Activated naive CD4-positive, alpha-beta T cell treated with anti-CD3 and anti-CD28 coated beads, Interleukin-2, amount 50 U/mL, for 24 hours (primary cell): ENCODE data around the gene ANXA10.
"Not testable (repeated sequence)": the region's sequence is repeated elsewhere in the genome, so short reads cannot be mapped to it uniquely, and the experiment has no call there.

Experiments used
- H3K27ac Mint-ChIP-seq: one replicate; pipeline ENCODE4 v1.8.0; 2021; ENCODE audit warnings: mild to moderate bottlenecking, mixed read lengths
- H3K27me3 Mint-ChIP-seq: one replicate; pipeline ENCODE4 v1.8.0; 2021; ENCODE audit warnings: mixed read lengths
- H3K36me3 Mint-ChIP-seq: one replicate; pipeline ENCODE4 v1.8.0; 2021; ENCODE audit warnings: mixed read lengths
- H3K4me1 Mint-ChIP-seq: one replicate; pipeline ENCODE4 v1.8.0; 2021; ENCODE audit warnings: mixed read lengths
- H3K4me3 Mint-ChIP-seq: one replicate; pipeline ENCODE4 v1.8.0; 2021; ENCODE audit warnings: mild to moderate bottlenecking, mixed read lengths
- H3K9me3 Mint-ChIP-seq: one replicate; pipeline ENCODE4 v1.8.0; 2021; ENCODE audit warnings: mixed read lengths

ANXA10 gene

DNA sequence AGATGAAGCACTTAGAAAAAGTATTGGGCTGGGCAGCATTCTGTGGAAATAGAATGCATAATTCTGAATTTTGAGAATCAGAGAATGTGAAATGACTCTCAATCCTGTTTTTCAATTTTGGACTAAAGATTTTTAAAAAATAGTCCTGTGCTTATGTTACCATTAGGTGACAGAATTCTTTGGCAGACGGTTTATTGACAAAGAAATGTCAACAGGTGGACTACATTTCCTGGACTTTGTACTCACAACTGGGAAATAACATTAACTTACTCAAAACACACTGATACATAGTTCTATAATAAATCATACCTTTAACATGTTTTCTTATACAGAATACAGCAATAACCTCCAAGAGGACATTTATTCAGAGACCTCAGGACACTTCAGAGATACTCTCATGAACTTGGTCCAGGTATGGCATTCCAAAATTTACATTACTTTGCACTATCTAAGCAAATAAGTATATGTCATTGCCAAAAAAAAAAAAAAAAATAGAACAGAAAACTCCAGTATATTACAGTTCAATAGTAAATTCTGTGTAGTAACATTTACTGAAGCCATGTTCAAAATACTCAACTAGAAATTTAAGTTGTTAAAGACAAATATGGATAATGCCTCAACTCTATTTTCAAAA lies 72.7 kb downstream of the ANXA10 start:
- H3K36me3 Mint-ChIP-seq = peaks cover 1% of the 10 kb centered on the region
- H3K4me3 Mint-ChIP-seq = no peak overlapping the region
- H3K9me3 Mint-ChIP-seq = peaks cover 3% of the 10 kb centered on the region
- peaks cover 3% of the 10 kb centered on the region for H3K27me3 Mint-ChIP-seq
- H3K4me1 Mint-ChIP-seq = no peaks in the 10 kb centered on the region
- H3K27ac Mint-ChIP-seq = no peak overlapping the region

DNA sequence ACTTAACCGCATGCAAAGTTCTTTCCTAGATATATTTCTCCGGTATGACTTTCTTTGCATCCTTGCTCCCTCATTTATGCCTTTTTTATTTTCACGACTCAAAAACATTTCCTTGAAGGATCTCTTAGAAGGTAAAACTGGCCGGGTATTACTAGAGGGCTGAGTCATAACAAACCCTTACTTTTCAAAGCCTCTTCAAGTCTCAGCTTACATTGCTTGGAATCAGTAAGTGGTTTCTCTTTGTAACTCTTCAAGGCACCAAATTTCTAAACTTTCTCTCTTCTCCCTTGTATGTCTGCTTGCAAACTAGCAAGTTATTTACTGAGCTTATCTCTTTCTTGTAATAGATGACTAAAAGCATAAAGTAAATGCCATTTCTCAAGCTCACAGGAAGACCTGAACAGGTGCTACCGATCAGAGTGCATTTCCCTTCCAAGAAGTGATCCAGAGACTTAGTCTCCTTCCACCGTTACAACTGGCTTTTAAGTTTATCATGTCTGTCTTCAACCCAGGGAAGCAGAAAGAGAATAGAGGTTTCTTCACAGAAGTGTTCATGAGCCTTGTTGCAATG lies 75.5 kb downstream of the ANXA10 start:
- Mint-ChIP-seq H3K27me3 (no peaks in the 10 kb centered on the region), H3K4me3 (no peak overlapping the region), H3K4me1 (no peaks in the 10 kb centered on the region), H3K27ac (no peak overlapping the region), H3K36me3 (no peaks in the 10 kb centered on the region), H3K9me3 (no peaks in the 10 kb centered on the region)

DNA sequence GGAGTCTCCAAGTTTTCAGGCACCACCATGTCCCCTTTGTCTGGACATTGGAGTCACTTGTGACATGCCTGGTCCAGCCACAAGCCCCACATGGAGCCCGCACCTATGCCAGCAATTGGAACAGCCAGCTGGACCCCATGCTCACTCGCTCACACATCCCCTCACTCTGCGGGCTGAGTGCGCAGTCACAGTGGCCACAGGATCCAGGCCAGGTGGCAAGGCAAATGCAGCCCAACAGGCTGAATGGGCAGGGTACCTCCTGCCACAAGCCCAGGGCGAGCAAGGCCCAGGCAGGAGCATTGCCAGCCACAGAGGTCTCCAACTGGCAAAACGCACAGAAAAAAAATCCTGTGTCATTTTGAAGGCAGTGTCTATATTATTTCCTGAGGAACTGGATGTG lies 82.0 kb downstream of the ANXA10 start:
- no peaks in the 10 kb centered on the region for H3K9me3 Mint-ChIP-seq
- no peaks in the 10 kb centered on the region for H3K36me3 Mint-ChIP-seq
- no peak overlapping the region for H3K4me3 Mint-ChIP-seq
- no peaks in the 10 kb centered on the region for H3K4me1 Mint-ChIP-seq
- H3K27ac Mint-ChIP-seq = no peak overlapping the region
- H3K27me3 Mint-ChIP-seq = no peaks in the 10 kb centered on the region

DNA sequence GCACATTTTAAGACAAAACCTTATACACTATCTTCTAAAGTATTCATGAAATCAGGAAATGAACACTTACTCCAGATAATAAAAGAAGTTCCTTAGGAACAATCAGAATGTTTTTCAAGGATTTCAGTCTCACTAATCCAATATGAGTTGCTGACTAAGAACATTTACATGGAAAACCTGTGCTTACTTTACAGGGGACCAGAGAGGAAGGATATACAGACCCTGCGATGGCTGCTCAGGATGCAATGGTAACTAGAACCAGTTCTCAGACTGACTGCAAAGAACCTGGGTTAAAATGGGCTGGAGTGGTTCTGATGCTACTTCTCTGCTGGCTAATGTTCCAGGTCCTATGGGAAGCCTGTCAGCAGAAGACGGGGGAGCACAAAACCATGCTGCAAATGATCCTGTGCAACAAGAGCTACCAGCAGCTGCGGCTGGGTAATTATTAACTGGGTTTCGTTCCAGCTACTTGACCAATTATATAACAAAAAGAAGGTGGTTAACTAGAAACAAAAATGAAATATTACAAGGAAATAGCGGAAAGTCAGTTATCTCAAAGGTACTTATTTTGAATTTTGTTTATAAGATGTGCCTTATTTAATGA lies 85.3 kb downstream of the ANXA10 start:
- Mint-ChIP-seq H3K4me3 (no peak overlapping the region), H3K4me1 (no peaks in the 10 kb centered on the region), H3K27ac (no peak overlapping the region), H3K9me3 (no peaks in the 10 kb centered on the region), H3K36me3 (no peaks in the 10 kb centered on the region), H3K27me3 (no peaks in the 10 kb centered on the region)

- no peak overlapping the region for H3K4me3 Mint-ChIP-seq
- H3K27ac Mint-ChIP-seq = no peak overlapping the region
- H3K27me3 Mint-ChIP-seq = no peaks in the 10 kb centered on the region
- no peaks in the 10 kb centered on the region for H3K9me3 Mint-ChIP-seq
- no peaks in the 10 kb centered on the region for H3K36me3 Mint-ChIP-seq
- no peaks in the 10 kb centered on the region for H3K4me1 Mint-ChIP-seq
These were observed 91.6 kb downstream of the ANXA10 start for GRCh38 chr4:168183717-168184571.

GRCh38 chr4:168188754-168189153 lies 96.4 kb downstream of the ANXA10 start:
- H3K27me3 Mint-ChIP-seq = no peaks in the 10 kb centered on the region
- no peaks in the 10 kb centered on the region for H3K4me1 Mint-ChIP-seq
- peaks cover 6% of the 10 kb centered on the region for H3K36me3 Mint-ChIP-seq
- H3K4me3 Mint-ChIP-seq = no peak overlapping the region
- H3K27ac Mint-ChIP-seq = no peak overlapping the region
- H3K9me3 Mint-ChIP-seq = no peaks in the 10 kb centered on the region

DNA sequence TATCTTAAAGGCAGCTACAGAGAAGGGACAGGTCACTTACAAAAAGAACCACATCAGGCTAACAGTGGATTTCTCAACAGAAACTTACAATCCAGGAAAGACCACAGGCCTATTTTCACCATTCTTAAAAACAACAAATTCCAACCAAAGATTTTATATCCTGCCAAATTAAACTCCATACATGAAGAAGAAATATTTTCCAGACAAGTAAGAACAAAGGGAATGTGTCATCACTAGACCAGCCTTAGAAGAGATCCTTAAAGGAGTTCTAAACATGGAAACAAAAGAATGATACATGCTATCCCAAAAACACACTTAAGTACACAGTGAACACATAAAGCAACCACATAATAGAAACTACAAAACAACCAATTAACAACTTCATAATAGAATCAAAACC lies 105.6 kb downstream of the ANXA10 start:
- Mint-ChIP-seq H3K4me1 (no peaks in the 10 kb centered on the region), H3K4me3 (no peak overlapping the region), H3K36me3 (peaks cover 7% of the 10 kb centered on the region), H3K9me3 (peaks cover 9% of the 10 kb centered on the region), H3K27ac (no peak overlapping the region), H3K27me3 (no peaks in the 10 kb centered on the region)

DNA sequence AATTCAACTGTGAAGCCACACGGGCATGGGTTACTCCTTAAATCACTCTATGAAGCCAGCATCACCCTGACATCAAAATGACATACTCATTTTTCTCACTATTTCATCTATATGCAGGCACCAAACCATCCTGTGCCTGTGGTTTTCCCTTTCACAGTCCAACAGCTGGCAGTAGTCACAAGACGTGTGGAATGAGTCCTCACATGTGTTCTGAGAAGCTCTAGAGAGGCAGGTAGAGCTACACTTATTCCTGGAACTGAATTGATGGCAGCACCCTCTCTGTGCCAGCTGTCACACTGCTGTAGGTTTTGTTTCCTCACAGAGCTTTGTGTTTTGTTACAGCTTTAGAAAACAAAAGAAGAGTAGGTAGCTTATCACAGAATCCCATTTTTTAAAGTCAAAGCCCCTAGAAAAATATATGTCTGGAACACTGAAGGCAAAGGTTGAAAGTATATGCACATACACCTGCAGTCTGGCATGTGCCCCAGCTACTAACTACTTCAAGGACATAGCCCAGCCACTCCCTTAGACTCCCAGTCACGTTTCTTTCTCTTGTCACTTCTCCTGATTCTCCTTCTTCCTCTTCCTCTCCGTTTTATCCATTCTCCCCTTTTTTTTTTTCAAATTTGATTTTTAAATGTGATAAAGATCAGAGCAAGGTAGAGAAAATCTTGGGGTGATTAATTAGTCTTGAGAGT lies 107.1 kb downstream of the ANXA10 start:
- Mint-ChIP-seq H3K27ac (no peak overlapping the region), H3K4me1 (no peaks in the 10 kb centered on the region), H3K9me3 (peaks cover 15% of the 10 kb centered on the region)

DNA sequence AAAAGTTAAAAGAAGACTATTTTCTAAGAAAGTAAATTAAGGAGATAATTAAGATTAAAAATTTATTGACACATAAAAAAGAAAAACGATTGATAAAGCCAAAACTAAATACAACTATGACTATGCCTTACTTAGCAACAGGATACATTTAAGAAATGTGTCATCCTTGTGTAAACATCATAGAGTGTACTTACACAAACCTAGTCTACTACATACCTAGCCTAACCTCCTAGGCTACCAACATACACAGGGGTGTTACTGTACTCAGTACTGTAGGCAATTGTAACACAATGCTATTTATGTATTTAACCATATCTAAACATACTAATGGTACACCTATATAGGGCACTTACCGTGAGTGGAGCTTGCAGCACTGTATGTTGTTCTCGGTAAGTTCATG lies 108.3 kb downstream of the ANXA10 start:
- H3K9me3 Mint-ChIP-seq = peaks cover 23% of the 10 kb centered on the region
- H3K4me1 Mint-ChIP-seq = no peaks in the 10 kb centered on the region
- H3K4me3 Mint-ChIP-seq = no peak overlapping the region
- H3K27me3 Mint-ChIP-seq = no peaks in the 10 kb centered on the region
- peaks cover 12% of the 10 kb centered on the region for H3K36me3 Mint-ChIP-seq
- H3K27ac Mint-ChIP-seq = no peak overlapping the region

More for the DNA sequence above, 107.1 kb downstream of the ANXA10 start:
- H3K36me3 Mint-ChIP-seq = peaks cover 9% of the 10 kb centered on the region
- no peak overlapping the region for H3K4me3 Mint-ChIP-seq
- H3K27me3 Mint-ChIP-seq = no peaks in the 10 kb centered on the region

DNA sequence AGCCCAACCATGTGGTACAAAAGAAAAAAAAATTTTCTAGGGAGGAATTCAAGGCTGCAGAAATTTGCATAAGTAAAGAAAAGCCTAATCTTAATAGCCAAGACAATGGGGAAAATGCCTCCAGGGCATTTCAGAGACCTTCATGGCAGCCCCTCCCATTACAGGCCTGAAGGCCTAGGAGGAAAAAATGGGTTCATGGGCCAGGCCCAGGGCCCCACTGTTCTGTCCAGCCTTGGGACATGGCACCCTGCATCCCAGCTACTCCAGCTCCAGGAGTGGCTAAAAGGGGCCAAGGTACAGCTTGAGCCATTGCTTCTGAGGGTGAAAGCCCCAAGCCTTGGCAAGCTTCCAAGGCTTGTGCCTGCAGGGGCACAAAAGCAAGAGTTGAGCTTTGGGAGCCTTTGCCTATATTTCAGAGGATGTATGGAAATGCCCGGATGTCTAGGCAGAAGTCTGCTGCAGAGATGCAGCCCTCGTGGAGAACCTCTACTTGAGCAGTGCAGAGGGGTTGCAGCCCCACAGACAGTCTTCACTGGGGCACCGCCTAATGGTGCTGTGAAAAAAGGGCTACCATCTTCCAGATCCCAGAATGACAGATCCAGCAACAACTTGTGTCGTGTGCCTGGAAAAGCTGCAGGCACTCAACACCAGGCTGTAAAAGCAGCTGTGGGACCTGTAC lies 111.0 kb downstream of the ANXA10 start:
- H3K27me3 Mint-ChIP-seq = no peaks in the 10 kb centered on the region

GRCh38 chr4:168208957-168209614 lies 116.7 kb downstream of the ANXA10 start:
- no peak overlapping the region for H3K27ac Mint-ChIP-seq
- peaks cover 17% of the 10 kb centered on the region for H3K36me3 Mint-ChIP-seq

More for the DNA sequence above, 111.0 kb downstream of the ANXA10 start:
- Mint-ChIP-seq H3K27ac (no peak overlapping the region), H3K36me3 (peaks cover 18% of the 10 kb centered on the region), H3K4me3 (no peak overlapping the region), H3K9me3 (peaks cover 28% of the 10 kb centered on the region), H3K4me1 (no peaks in the 10 kb centered on the region)

GRCh38 chr4:168212656-168213055 lies 120.3 kb downstream of the ANXA10 start:
- H3K27ac Mint-ChIP-seq = no peak overlapping the region
- peaks cover 38% of the 10 kb centered on the region for H3K36me3 Mint-ChIP-seq
- no peaks in the 10 kb centered on the region for H3K4me1 Mint-ChIP-seq
- peaks cover 10% of the 10 kb centered on the region for H3K9me3 Mint-ChIP-seq
- H3K4me3 Mint-ChIP-seq = no peak overlapping the region
- no peaks in the 10 kb centered on the region for H3K27me3 Mint-ChIP-seq

More at GRCh38 chr4:168208957-168209614, 116.7 kb downstream of the ANXA10 start:
- peaks cover 16% of the 10 kb centered on the region for H3K9me3 Mint-ChIP-seq
- H3K27me3 Mint-ChIP-seq = no peaks in the 10 kb centered on the region
- no peaks in the 10 kb centered on the region for H3K4me1 Mint-ChIP-seq
- H3K4me3 Mint-ChIP-seq = no peak overlapping the region

DNA sequence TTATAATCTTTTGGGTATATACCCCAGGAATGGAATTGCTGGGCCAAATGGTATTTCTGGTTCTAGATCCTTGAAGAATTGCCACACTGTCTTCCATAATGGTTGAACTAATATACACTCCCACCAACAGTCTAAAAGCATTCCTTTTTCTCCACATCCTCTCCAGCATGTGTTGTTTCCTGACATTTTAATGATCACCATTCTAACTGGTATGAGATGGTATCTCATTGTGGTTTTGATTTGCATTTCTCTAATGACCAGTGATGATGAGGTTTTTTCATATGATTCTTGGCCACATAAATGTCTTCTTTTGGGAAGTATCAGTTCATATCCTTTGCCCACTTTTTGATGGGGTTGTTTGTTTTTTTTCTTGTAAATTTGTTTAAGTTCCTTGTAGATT lies 121.2 kb downstream of the ANXA10 start:
- not testable (repeated sequence) for H3K4me1 Mint-ChIP-seq, H3K27me3 Mint-ChIP-seq, H3K27ac Mint-ChIP-seq, H3K4me3 Mint-ChIP-seq
- peaks cover 14% of the 10 kb centered on the region for H3K9me3 Mint-ChIP-seq
- H3K36me3 Mint-ChIP-seq = peaks cover 45% of the 10 kb centered on the region

- peaks cover 14% of the 10 kb centered on the region for H3K9me3 Mint-ChIP-seq
- no peaks in the 10 kb centered on the region for H3K27me3 Mint-ChIP-seq
- no peak overlapping the region for H3K27ac Mint-ChIP-seq
- H3K36me3 Mint-ChIP-seq = peaks cover 66% of the 10 kb centered on the region
- no peak overlapping the region for H3K4me3 Mint-ChIP-seq
- peaks cover 9% of the 10 kb centered on the region for H3K4me1 Mint-ChIP-seq
These were observed 126.3 kb downstream of the ANXA10 start for GRCh38 chr4:168218645-168219044.
